Measurements from ENCODE around the gene REEP5.
"Not testable (repeated sequence)": the region's sequence is repeated elsewhere in the genome, so short reads cannot be mapped to it uniquely, and the experiment has no call there.

Gene REEP5

DNA sequence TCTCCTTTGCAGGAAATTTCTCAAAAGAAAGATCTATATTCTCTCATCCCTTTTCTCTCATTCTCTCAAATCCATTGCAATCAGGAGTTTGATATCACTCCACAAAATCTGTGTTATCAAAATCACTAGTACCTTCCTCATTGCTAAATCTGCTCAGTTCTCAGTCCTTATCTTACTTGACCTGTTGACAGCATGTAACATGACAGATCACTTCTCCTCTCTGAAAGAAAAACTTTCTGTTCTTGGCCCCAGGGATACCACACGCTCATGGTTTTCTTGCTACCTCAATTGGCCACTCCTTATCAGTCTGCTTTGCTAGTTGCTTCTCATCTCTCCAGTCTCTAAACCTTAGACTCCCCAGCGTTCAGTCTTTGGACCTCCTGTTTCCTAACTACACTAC lies 38.8 kb downstream of the REEP5 start:
- no peak for DNase-seq

DNA sequence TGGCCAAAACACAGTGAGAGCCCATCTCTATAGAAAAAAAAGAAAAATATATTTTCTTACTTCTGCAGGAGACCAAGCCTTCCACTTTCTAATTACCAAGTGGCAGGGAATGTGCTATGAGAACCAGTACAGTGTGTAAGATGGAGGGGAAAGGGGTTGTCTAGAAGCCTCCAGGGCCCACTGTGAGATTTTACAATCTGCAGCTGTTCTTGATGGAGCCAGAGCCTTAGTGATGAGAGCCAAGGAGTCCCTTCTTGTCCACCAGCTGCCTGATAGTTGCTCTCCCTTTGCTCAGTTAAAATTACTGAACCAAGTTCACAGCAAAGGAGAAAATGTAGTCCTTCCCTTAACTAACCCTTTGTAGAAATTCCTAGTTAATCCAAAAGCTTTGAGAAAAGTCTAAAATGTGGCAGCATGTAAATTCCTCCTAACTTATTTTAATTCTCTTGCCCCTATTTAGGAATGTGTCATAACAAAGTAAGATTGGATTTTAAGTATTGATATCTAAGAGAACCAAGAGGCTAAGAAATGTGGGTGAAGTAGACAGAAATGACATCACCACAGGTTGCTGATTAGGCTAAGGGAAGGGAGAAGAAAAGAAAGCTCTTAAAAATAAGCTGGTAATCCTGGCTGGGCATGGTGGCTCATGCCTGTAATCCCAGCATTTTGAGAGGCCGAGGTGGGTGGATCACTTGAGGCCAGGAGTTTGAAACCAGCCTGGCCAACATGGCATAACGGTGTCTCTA lies 41.6 kb downstream of the REEP5 start:
- no peak for DNase-seq

DNA sequence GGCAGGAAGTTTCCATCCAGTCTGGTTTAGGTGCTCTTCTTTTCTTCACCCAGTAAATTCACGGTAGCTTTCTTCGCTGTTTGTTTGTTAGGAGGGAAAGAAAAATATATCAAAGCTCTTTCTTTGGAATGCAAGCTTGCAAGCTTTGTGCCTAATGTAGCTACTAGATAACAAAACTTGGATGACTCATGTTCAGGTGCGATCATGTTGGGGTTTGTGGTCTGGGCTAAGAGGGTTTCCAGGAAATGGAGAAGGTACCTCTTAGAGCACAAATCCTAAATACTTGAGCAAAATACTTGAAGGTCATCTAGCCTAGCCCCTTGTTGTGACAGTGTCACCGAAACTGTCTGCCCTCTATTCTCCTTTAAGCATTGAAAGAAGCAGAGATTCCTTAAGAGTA lies 43.3 kb downstream of the REEP5 start:
- no peak for DNase-seq

DNA sequence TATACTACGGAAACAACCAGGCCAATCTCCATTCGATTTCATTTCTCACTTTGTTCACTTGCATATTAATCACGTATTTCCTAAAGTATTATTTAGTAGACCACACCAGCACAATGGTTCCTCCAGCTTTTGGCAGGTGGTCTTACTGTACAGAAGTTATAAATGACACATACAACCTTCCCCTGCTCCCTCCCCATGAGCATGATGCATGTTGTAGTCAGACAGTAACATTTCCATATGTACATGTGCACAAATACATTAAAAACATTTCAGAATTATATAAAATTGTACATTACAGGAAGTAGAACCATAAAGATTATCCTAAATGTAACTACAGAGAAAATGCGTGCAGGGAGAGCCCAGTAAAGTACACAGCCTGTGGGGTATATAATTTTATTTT lies 43.9 kb downstream of the REEP5 start:
- no peak for DNase-seq

DNA sequence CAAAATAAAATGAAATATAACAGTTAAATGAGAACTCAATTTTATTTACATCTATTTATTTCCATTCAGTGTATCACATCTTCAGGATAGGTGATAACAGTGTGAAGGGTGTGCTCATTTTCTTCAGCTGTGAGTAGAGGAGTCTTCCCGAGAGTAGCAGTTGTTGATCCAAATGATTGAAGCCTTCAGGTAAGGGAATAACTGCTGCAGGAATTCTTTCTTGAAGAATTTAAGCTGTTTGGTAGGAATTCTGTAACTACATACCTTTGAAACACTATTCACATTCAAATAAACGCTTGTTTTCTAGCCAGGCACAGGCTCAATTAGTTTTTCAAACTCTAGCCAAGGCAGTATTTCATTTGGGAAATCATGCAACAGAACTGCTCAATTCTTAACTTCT lies 45.7 kb downstream of the REEP5 start:
- no peak for DNase-seq

DNA sequence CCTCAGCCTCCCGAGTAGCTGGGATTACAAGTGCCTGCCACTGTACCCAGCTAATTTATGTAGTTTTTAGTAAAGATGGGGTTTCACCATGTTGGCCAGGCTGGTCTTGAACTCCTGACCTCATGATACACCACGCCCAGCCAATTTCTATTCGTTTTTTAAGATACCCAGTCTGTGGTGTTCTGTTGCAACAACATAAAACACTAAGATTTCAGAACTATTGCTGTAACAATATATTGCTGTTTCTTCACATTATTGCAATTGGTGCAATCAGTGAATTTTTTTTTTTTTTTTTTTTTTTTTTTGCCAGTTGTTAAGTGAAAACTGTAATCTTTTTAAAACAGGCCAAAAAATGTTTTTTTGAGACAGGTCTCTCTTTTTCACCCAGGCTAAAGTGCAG lies 51.1 kb downstream of the REEP5 start:
- no peak for DNase-seq

DNA sequence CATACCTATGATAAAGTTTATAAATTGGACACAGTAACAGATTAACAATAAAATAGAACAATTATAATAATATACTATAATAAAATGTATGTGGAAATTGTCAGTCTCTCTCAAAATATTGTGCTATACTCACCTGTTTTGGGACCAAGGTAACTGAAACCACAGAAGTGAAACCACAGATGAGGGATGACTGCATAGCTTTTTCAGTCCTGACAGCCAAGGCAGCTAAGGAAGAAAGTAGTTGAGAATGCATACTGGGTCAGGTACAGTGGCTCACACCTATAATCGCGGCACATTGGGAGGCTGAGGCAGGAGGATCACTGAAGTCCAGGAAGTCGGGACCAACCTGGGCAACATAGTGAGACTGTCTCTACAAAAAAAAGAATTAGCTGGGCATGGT lies 52.1 kb downstream of the REEP5 start:
- DNase-seq: no peak

DNA sequence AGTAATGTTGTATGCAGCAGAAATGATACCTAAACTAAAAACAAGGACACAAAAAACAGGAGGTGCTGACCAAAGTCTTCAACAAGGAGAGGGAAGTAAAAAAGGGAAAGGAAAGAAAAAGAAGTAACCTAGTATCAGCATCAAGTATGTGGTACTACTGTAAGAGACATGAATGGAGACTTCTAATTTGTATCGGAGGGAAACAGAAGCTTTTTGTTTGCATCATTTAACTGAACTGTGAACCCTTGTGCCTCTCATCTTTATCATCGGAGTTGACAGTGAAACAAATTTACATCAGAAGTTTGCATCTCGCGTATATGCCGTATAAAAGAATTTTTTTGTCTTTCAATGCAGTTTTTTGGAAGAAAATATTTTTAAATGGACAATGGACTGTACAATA lies 54.6 kb downstream of the REEP5 start:
- no peak for DNase-seq

DNA sequence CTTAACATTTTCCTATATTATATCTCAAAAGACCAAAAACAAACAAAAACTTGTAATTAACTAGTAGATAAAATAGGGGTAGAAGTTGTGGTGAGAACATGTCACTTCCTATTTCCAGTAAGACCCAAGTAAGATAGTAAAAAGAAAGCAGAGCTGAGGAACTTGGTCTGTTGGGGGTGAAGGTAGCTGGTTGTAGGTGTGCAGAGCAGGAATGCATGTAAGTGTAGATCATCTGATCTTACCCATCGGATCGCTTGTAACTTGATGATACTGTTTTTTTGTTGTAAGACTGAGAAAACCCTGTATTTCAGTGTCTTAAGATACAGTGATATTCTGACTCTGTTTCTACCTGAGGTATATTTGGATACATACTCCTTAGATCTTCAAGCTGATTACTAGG lies 55.3 kb downstream of the REEP5 start:
- no peak for DNase-seq

DNA sequence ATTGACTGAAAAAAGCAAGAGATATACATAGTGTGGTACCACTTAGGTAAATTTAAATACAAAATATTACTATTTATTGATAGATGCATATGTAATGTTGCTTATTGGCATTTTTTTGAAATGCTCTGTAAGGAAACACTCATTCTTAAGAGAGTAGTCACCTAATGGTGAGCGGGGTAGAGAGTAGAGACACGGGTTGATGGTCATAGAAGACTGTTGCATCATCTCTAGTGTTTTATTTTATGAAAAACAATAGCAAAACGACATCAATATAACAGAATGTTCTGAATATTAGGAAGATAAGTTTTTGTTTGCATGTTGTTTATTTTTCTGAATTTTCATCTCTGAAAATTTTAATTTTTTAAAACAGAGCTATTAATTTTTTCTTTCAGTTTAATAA lies 56.9 kb downstream of the REEP5 start:
- DNase-seq: no peak

DNA sequence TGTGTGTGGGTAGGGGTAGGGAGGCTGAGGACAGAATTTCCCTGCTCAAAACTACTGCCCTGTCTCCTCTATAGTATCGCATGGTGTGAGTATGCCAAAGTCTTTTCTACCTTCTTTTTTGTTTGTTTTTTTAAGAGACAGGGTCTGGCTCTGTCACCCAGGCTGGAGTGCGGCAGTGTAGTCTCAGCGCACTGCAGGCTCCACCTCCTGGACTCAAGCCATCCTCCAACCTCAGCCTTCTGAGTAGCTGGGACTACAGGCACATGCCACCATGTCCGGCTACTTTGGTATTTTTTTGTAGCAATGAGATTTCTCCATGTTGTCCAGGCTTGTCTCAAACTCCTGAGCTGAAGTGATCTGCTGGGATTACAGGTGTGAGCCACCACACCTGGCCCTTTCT lies 58.5 kb downstream of the REEP5 start:
- no peak for DNase-seq

DNA sequence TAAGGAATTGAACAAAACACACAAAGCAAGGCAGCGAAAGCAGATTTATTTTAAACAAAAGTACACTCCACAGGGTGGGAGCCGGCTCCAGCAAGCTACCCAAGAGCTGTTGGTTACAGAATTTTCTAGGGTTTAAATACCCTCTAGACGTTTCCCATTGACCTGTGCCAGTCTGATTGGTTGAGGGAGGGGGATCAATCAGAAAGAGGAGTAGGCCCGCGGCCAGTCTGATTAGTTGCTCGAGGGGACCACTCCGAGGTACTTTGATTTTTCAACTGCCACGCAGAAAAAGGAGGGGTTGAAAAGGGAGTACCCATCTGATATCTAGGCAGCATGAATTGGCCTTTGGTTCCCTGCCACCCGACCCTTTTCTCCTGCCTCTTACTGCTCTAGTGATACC lies 59.9 kb downstream of the REEP5 start:
- no peak for DNase-seq

DNA sequence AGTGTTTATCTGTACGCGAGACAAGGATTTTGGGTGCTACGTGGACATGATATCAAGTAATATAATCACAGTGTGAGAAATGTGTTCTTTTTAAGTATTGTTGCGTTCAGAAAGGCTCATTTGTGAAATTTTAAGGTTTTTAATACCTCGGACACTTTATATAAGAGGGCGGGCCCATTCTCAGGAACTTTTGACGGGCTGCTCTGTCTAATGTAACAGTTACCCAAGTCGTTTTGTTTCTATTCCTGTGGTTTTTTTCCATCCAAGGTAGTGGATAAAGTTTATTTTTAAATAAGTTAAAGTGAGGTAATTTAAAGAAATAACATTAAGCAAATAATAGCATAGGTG lies 60.4 kb downstream of the REEP5 start:
- DNase-seq: no peak

DNA sequence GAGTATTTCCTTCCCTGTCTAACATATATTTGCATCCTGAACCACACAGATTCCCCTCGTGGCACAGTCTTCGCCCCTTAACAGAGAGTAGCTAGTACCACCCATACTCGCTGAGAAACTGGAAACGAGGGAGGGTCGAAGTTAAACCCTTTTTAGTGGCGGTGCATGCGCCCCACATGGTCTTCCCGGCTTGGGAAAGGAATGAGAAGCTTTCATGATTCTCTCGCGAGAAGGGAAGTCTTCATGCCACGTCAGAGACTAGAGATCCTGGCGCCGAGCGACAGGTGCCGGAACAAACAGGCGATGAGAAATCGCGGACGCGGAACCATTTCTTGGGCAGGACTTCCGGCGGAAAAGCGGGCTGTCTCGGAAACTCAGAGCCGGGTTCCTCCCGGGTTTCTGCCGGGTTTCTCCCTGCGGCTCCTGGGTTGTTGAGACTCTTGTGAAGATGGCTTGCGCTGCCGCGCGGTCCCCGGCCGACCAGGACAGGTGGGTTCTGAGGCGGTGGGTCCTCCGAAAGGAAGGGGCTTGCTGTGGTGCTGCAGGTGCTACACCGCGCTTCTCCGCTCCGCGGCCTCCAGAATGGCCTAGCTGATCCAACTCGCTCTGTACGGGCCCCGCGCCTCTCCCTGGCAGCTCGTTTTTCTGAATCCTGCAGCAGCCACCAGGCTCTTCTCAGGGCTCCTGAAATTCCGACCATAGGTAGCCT lies 60.9 kb downstream of the REEP5 start, which contains the start of gene SRP19:
TSS of gene SRP19 (plus strand) at position 359 of the 709 bp plus-strand sequence. CDS start at position 449, 90 bp downstream.
- DNase-seq: peak; percentile 88

DNA sequence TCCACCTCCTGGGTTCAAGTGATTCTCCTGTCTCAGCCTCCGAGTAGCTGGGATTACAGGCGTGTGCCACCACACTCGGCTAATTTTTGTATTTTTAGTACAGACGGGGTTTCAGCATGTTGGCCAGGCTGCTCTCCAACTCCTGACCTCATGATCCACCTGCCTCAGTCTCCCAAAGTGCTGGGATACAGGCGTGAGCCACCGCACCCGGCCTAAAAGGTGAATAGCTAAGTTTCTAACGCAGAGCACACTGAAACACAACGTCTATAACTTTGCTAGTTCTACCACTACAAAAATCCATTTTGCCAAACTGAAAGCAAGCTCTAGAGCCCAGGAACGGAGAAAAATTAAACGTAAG lies 61.5 kb downstream of the REEP5 start:
- not testable (repeated sequence) for DNase-seq

DNA sequence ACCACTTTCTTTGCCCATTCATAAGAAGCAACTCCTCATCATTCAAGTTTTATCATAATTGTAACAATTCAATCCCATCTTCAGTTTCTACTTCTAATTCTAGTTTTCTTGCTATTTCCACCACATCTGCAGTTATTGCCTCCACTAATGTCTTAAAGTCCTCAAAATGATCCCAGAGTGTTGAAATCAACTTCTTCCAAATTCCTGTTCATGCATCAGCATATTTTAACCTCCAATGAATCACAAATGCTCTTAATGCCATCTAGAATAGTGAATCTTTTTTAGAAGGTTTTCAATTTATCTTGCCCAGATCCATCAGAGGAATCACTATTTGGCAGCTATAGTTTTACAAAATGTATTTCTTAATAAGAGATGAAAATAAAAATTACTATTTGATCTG lies 64.2 kb downstream of the REEP5 start:
- no peak for DNase-seq

DNA sequence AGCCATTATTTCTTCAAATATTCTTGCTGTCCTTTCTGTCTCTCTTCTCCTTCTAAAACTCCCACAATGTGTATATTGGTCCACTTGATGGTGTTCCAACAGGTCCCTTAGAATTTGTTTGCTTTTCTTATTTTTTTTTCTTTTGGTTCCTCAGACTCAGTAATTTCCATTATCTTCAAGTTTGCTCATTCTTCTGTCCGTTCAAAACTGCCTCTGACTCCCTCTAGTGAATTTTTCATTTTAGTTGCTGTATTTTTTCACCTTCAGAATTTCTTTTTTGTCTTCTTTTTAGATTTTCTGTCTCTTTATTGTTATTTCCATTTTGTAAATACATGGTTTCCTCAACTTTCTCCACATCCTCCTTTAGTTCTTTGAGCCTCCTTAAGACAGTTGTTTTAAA lies 67.4 kb downstream of the REEP5 start:
- no peak for DNase-seq

DNA sequence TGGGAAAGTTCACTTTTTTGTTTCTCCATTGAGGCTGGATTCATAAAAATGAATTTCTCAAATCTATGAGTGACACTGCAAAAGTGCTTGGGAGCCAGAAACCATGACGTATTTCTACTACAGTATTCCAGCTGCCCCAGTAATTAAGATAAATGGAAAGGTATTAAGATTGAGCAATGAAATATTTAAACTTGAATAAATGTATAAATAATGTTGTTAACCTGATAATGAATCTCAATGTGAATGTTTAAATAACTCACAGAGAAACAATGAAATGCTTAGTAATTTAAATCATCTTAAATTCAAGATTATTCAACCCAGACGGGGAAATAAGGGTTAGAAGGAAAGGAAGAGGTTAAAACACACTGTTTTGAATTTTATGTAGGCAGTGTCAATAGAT lies 72.1 kb downstream of the REEP5 start:
- no peak for DNase-seq

DNA sequence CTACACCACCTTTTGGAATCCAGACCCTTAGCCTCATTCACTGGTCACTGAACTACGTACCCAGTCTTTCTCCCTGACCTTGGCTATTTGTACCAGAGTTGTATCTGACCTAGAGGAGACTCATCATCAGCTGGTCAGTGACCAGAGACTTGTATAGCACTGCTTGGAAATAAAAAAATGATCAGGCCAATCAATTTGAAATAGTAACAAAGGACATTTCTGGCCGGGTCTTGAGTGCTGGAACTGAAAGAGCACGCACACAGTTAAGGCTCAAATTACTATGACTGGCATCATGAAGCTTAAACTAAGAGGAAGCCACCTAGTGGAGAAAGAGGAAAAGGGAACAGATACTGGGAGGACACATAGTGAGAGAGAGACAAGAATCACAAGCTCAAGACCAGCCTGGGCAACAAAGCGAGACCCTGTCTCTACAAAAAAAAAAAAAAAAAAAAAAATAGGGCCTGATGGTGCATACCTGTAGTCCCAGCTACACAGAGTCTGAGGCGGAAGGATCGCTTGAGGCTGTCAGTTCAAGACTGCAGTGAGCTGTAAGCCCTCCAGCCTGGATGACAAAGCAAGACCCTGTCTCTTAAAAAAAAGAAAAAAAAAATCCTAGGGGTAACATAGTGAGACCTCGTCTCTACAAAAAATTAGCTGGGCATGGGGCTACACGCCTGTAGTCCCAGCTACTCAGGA lies 73.8 kb downstream of the REEP5 start:
- peak; percentile 82 for DNase-seq

DNA sequence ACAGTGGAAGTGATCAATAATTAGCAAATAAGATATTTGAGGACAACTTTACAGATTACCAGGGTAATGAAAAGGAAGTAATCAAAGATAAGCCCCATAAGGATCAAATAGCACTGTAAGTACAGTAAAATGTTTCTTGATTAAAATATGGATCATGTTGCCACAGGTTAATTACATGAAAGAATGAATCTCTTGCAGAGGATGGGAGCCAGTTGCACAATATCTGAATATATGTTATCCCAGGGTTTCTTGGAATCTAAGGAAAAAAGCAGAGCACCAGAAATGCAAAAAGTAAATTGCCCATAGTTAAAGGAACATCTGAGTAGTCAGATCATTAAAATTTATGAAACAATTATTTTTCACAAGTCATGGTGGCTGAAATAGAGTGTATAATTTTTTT lies 74.7 kb downstream of the REEP5 start:
- no peak for DNase-seq

DNA sequence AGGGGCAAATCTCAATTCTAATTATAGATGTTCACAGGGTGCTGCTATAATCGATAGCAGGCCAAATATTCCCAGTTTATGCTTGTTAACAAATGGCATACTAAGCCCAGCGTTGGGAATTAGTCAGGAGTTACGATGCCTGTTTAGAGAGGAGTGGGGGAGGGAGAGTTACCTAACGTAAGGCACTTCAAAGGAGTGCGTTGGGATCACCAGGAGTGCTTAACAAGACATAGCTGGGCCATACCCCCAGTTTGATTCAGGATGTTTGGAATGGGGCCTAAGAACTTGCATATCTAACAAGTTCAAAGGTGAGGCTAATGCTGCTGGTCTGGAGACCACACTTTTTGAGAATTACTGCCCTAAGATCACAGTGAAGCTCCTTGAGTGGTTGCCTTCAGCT lies 75.5 kb downstream of the REEP5 start:
- no peak for DNase-seq

DNA sequence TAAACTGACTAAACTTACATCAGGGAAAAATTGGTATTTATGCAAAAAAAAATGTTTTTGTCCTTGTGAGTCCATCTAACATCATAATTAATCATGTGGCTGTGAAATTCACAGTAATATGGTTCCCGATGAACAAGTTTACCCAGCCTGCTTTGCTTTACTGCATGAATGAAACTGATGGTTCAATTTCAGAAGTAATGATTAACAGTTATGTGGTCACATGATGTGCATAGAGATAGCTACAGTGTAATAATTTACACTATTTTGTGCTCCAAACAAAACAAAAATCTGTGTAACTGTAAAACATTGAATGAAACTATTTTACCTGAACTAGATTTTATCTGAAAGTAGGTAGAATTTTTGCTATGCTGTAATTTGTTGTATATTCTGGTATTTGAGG lies 77.5 kb downstream of the REEP5 start:
- DNase-seq: no peak

DNA sequence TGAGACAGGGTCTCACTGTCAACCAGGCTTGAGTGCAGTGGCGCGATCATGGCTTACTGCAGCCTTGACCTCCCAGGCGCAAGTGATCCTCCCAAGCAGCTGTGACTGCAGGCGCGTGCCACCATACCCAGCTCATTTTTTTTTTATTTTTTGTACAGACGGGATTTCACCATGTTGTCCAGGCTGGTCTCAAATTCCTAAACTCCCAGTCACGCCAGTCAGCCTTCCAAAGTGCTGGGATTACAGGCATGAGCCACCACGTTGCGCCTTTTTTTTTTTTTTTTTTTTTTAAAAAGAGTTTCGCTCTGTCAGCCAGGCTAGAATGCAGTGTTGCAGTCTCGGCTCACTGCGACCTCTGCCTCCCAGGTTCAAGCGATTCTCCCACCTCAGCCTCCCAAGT lies 88.1 kb downstream of the REEP5 start:
- DNase-seq: no peak

DNA sequence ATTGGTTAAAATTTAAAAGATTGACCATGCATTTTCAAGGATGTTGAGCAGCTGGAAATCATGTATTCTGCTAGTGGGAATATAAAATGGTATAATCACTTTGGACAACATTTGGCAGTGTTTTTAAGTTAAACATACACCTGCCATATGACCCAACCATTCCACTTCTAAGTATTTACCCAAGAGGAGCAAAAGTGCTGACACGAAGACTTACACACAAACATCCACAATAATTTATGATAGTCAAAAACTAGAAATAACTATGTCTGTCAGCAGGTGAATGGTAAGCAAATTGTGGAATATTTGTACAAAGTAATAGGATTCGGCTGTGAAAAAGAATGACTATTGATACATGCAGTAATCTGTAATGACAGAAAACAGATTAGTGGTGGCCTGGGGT lies 91.6 kb downstream of the REEP5 start:
- DNase-seq: no peak

Data from NCI-H748 treated with DMSO at 0.1 percent for 48 hours (cell line).